ENCODE data around the gene STC2. TPM values are rescaled to one million over a fixed set of nuclear protein-coding genes. Genes with fewer than 3 reads are reported as not detected.

The STC2 gene
- total and polyA plus RNA-seq, 2 of the 4 experiments (the other 2 are of a cell fraction), result 87.5 to 270 TPM

DNA sequence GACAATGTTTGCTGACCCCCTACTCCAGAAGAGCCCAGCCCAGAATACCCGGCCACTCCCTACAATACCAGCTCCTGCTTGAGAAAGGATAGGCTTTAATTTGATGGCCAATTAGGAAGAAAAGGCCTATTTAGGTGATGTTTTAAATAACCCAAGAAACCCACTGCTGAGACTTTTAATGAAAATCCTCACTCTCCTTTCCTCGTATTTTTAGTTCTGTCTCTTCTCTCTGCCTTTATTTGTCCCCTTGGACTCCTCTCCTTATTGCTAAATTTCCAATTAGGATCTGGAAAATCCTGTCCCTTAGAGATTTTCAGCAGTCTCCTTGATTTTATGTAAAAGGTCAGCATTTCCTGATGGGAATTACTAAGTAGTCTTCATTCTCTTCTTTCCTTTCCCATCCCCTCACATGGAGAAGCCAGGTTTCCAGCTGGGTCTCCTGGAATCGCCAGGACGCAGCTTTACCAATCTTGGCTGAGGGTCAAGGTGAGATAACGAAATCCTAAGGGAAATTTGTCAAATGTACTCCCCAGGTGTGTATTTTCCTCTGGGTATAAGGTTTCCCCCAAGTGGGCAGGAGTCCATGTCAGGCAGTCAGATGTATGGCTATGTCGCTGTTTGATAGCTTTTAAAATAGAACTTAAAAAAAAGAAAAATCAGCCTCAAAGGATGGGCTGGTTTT, 11.7 kb downstream of the STC2 start (continued):
- TF ChIP-seq CHD1 (IDR thresholded peaks at IDR 0.05; ENCODE audit: low read depth, low read length) (no peak), FOS (IDR thresholded peaks at IDR 0.05; ENCODE audit: low read depth, low read length) (no peak)

DNA sequence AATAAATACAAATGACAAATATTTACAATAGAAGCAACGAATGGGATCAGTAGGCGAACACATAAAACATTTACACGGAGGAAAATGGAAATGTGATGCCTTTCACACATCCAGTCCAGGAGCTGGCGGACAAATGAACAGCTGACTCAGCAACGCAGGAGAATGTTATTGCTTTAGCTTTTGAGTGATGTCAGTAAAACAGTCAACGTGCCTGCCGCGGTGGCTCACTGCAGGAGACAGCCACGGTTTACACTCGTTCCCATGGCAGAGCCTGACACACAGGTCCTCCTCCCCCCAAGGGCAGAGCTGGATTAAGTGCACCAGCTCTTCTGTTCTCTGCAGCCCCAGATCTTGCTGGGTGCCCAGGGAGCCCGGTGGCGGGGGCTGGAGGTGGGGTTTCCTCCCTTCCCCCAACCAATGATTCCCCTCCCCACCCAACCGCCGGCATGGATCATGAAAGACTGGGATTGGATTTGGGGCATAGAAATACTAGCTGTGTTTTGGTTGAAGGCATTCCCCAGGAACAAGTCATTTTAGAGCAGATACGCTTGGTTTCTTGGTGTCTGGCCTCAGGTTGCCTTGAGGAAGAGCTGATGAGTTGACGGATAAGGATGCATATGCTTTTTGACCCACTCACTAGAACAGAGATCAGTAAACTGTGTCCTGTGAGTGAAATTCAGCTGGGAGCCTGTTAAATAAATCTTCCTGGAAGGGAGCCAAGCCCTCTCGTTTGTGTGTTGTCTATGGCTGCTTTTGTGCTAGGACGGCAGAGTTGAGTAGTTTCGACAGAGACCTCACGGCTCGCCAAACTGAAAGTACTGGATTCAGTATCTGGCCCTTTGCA, 12.5 kb downstream of the STC2 start:
- Histone ChIP-seq H2AK5ac (ENCODE audit: low read depth, low read length) (no peak overlapping the region), H3K27me3 (ENCODE audit: control insufficient read depth, insufficient read depth, low read length) (no peaks in the 10 kb centered on the region), H3K18ac (ENCODE audit: low read depth, low read length) (peak overlapping the region; percentile 12; the same call in 1 of the 2 replicates), H4K20me1 (ENCODE audit: insufficient read depth, low read length) (peaks cover 57% of the 10 kb centered on the region), H3K36me3 (ENCODE audit: control insufficient read depth, insufficient read depth, low read length) (peaks cover 39% of the 10 kb centered on the region), H2AK9ac (replicated peaks; ENCODE audit: low read depth, low read length, poor library complexity) (peak overlapping the region; percentile 18), H3K56ac (ENCODE audit: extremely low read depth, insufficient read depth, low read length) (no peak overlapping the region), H2BK120ac (ENCODE audit: low read depth, low read length) (no peak overlapping the region), H3K27ac (ENCODE audit: insufficient read depth, low read length) (peak overlapping the region; percentile 55; the same call in 1 of the 2 replicates), H4K91ac (ENCODE audit: insufficient read depth, low read depth, low read length) (peak overlapping the region; percentile 3; the same call in 1 of the 2 replicates), H3K79me1 (ENCODE audit: low read depth in 1 of 2, low read length in 2 of 2) (peaks cover 8 to 41% of the 10 kb centered on the region in 2 experiments), H3K9ac (ENCODE audit: low read depth, low read length) (no peak overlapping the region), H3K4me1 (ENCODE audit: control insufficient read depth, insufficient read depth, low read length) (peaks cover 40% of the 10 kb centered on the region), H2BK15ac (ENCODE audit: low read depth, low read length) (no peak overlapping the region), H3K9me1 (ENCODE audit: insufficient read depth, low read length) (peaks cover 6% of the 10 kb centered on the region), H3K4me2 (ENCODE audit: low read depth, low read length) (peak overlapping the region; percentile 32), H2BK20ac (ENCODE audit: low read depth, low read length) (no peak overlapping the region), H3K4ac (ENCODE audit: low read depth, low read length) (peak overlapping the region; percentile 44), H3K23ac (ENCODE audit: low read depth, low read length) (peak overlapping the region; percentile 1; the same call in 1 of the 2 replicates), H4K8ac (ENCODE audit: low read depth in 2 of 2, low read length in 2 of 2) (peak overlapping the region in 1 of 2 experiments; percentile 38; a peak in 1 of 4 replicates), H2AFZ (replicated peaks; ENCODE audit: low read length, poor library complexity) (peak overlapping the region; percentile 46), H4K5ac (ENCODE audit: low read depth, low read length) (peak overlapping the region; percentile 1; the same call in 1 of the 2 replicates), H3K14ac (replicated peaks; ENCODE audit: low read depth, low read length) (no peak overlapping the region; the same call in 1 of the 2 replicates), H3K9me3 (ENCODE audit: control insufficient read depth, insufficient read depth, low read length) (no peaks in the 10 kb centered on the region), H3K4me3 (ENCODE audit: insufficient read depth, low read depth, low read length) (no peak overlapping the region; the same call in 1 of the 2 replicates), H2BK5ac (ENCODE audit: low read depth, low read length, poor library complexity, severe bottlenecking) (peak overlapping the region; percentile 56)
- in situ Hi-C loops (cut with MboI; ENCODE audit: low sequenced_read_pairs), result no loop called here
- ChIA-PET CTCF (interaction anchor here (0.6 to 1.8 kb wide), 4 partner anchors 16 to 545 kb away, joined by 3 to 5 read pairs (median 4); partner anchors contain the start of gene DUSP1), POLR2A (ENCODE audit: unreplicated experiment) (interaction anchor here (1.1 kb wide), 1 partner anchor 509 kb away, joined by 3 read pairs; no protein-coding TSS in a partner anchor)
- intact Hi-C loops (cut with micrococcal nuclease), result no loop called here
- no TSS peak for BruUV-seq (replicated peaks)
- 0% methylated on average over 1 of the region's 21 CpGs; no CpG with 5 or more reads in 1 of the 2 experiments for WGBS, 2 experiments (ENCODE audit: extremely low coverage in 2 of 2, insufficient read length in 1 of 2)
- DNase-seq (peak; percentile 91), ATAC-seq (ENCODE audit: low read depth) (peak; percentile 33)
- dilution Hi-C loops (cut with HindIII; ENCODE audit: low sequenced_read_pairs, unreplicated experiment), result no loop called here
- TF ChIP-seq, protein P1, sequence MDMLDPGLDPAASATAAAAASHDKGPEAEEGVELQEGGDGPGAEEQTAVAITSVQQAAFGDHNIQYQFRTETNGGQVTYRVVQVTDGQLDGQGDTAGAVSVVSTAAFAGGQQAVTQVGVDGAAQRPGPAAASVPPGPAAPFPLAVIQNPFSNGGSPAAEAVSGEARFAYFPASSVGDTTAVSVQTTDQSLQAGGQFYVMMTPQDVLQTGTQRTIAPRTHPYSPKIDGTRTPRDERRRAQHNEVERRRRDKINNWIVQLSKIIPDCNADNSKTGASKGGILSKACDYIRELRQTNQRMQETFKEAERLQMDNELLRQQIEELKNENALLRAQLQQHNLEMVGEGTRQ (IDR thresholded peaks at IDR 0.05; ENCODE audit: low read depth, low read length), result peak; percentile 26; the same call in 1 of the 2 replicates
- no peak for TF ChIP-seq MAZ (IDR thresholded peaks at IDR 0.05; ENCODE audit: borderline replicate concordance, low read depth, low read length)
- peak; percentile 54 for TF ChIP-seq FOS (IDR thresholded peaks at IDR 0.05; ENCODE audit: low read depth, low read length)
- TF ChIP-seq POLR2A (IDR thresholded peaks at IDR 0.05; ENCODE audit: low read depth, low read length), result peak; percentile 61
- TF ChIP-seq BHLHE40 (IDR thresholded peaks at IDR 0.05; ENCODE audit: low read depth, low read length), result peak; percentile 72
- TF ChIP-seq RAD21 (IDR thresholded peaks at IDR 0.05; ENCODE audit: low read length), result peak; percentile 1
- TF ChIP-seq SMC3 (IDR thresholded peaks at IDR 0.05; ENCODE audit: low read depth, low read length), result no peak; the same call in 1 of the 2 replicates
- TF ChIP-seq CEBPB (IDR thresholded peaks at IDR 0.05; ENCODE audit: low read depth, low read length), result peak; percentile 56
- TF ChIP-seq MAFK (IDR thresholded peaks at IDR 0.05; ENCODE audit: low read depth, low read length), result peak; percentile 99
- TF ChIP-seq MXI1 (IDR thresholded peaks at IDR 0.05; ENCODE audit: borderline replicate concordance, low read depth, low read length), result 0 out of 2 replicates have a peak, but pooled peaks have one; percentile 37
- TF ChIP-seq NFE2L2 (IDR thresholded peaks at IDR 0.05; ENCODE audit: low read depth, low read length), result peak; percentile 44; the same call in 1 of the 2 replicates

Data from IMR-90 (cell line).